GM21529 (cell line): ENCODE data around the gene CYP2A6.
A peak's percentile ranks its signal among the peaks of the same experiment; 100 is the strongest.
"Not testable (repeated sequence)": the region's sequence is repeated elsewhere in the genome, so short reads cannot be mapped to it uniquely, and the experiment has no call there.

ENCODE experiments used
- ATAC-seq: cut with Tn5 transposase; IDR thresholded peaks from one replicate; pipeline ENCODE4 v1.9.1; 2021; ENCODE audit not compliant: unreplicated experiment

CYP2A6 gene

GRCh38 chr19:40822704-40823553, 27.3 kb downstream of the CYP2A6 start:
- not testable (repeated sequence) for ATAC-seq

GRCh38 chr19:40822161-40822560, 28.1 kb downstream of the CYP2A6 start:
- ATAC-seq: no peak

- ATAC-seq: not testable (repeated sequence)
These were observed 30.6 kb downstream of the CYP2A6 start for GRCh38 chr19:40819479-40820234.

GRCh38 chr19:40818480-40819399, 31.5 kb downstream of the CYP2A6 start:
- ATAC-seq: peak; percentile 57

- no peak for ATAC-seq
These were observed 35.0 kb downstream of the CYP2A6 start for GRCh38 chr19:40815223-40815622.

GRCh38 chr19:40813182-40813581, 37.1 kb downstream of the CYP2A6 start:
- no peak for ATAC-seq

GRCh38 chr19:40812571-40812970, 37.7 kb downstream of the CYP2A6 start:
- ATAC-seq: not testable (repeated sequence)

- ATAC-seq: no peak
These were observed 38.5 kb downstream of the CYP2A6 start for GRCh38 chr19:40811478-40812341.

GRCh38 chr19:40810649-40811408, 39.4 kb downstream of the CYP2A6 start:
- peak; percentile 69 for ATAC-seq

GRCh38 chr19:40810160-40810559, 40.1 kb downstream of the CYP2A6 start:
- no peak for ATAC-seq

GRCh38 chr19:40809358-40810086, 40.7 kb downstream of the CYP2A6 start:
- ATAC-seq: no peak

GRCh38 chr19:40808497-40808896, 41.8 kb downstream of the CYP2A6 start:
- ATAC-seq: no peak

- no peak for ATAC-seq
These were observed 42.3 kb downstream of the CYP2A6 start for GRCh38 chr19:40808021-40808325.

- no peak for ATAC-seq
These were observed 42.9 kb downstream of the CYP2A6 start for GRCh38 chr19:40807147-40808020.

- ATAC-seq: no peak
These were observed 43.7 kb downstream of the CYP2A6 start for GRCh38 chr19:40806423-40807146.

- ATAC-seq: no peak
These were observed 44.9 kb downstream of the CYP2A6 start for GRCh38 chr19:40805258-40805868.

GRCh38 chr19:40804783-40805242, 45.4 kb downstream of the CYP2A6 start:
- no peak for ATAC-seq
